ENCODE results near the gene LRP5. TPM values are rescaled to one million over a fixed set of nuclear protein-coding genes. Genes with fewer than 3 reads are reported as not detected.

LRP5 gene
- polyA plus RNA-seq, 3 donors, result 0.23 to 0.29 TPM; not detected in 1

DNA sequence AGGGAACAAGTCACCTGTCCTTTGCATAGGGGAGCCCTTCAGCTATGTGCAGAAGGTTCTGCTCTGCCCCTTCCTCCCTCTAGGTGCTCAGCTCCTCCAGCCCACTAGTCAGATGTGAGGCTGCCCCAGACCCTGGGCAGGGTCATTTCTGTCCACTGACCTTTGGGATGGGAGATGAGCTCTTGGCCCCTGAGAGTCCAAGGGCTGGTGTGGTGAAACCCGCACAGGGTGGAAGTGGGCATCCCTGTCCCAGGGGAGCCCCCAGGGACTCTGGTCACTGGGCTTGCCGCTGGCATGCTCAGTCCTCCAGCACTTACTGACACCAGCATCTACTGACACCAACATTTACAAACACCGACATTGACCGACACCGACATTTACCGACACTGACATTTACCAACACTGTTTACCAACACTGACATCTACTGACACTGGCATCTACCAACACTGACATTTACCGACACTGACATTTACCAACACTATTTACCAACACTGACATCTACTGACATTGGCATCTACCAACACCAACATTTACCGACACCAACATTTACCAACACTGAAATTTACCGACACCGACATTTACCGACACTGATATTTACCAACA, 76.3 kb downstream of the LRP5 start:
- H3K36me3 Mint-ChIP-seq, result no peaks in the 10 kb centered on the region
- intact Hi-C loops (cut with micrococcal nuclease), result no loop called here
- Histone ChIP-seq H3K27ac (ENCODE audit: low read depth in 1 of 2, low read length in 2 of 2) (no peak overlapping the region), H3K9ac (ENCODE audit: insufficient read depth, low read length, poor library complexity, severe bottlenecking) (no peak overlapping the region), H3K4me3 (replicated peaks in 1 of 3; ENCODE audit: low read depth in 2 of 3, low read length in 3 of 3) (no peak overlapping the region), H3K4me1 (ENCODE audit: control insufficient read depth in 1 of 2, insufficient read depth in 2 of 2, low read length in 2 of 2) (no peaks in the 10 kb centered on the region), H3K9me3 (replicated peaks in 1 of 2; ENCODE audit: control insufficient read depth in 1 of 2, insufficient read depth in 1 of 2, low read length in 2 of 2) (no peaks in the 10 kb centered on the region), H2AFZ (ENCODE audit: insufficient read depth, low read depth, low read length, poor library complexity, severe bottlenecking) (no peak overlapping the region), H3K27me3 (ENCODE audit: control insufficient read depth in 2 of 2, insufficient read depth in 2 of 2, low read length in 2 of 2) (no peaks in the 10 kb centered on the region), H4K20me1 (ENCODE audit: insufficient read depth, low read length) (no peaks in the 10 kb centered on the region), H3K36me3 (replicated peaks in 1 of 2; ENCODE audit: control insufficient read depth in 1 of 2, insufficient read depth in 2 of 2, low read length in 2 of 2) (no peaks in the 10 kb centered on the region), H3K4me2 (replicated peaks; ENCODE audit: extremely low read depth, low read length, poor library complexity, severe bottlenecking) (no peak overlapping the region), H3K79me2 (ENCODE audit: insufficient read depth, low read length) (no peaks in the 10 kb centered on the region)
- H3K4me1 Mint-ChIP-seq, result peaks cover 2% of the 10 kb centered on the region
- no peak overlapping the region for H3K27ac Mint-ChIP-seq
- WGBS (ENCODE audit: insufficient coverage), result 94% methylated on average over 11 of the region's 11 CpGs
- TF ChIP-seq, protein P1, sequence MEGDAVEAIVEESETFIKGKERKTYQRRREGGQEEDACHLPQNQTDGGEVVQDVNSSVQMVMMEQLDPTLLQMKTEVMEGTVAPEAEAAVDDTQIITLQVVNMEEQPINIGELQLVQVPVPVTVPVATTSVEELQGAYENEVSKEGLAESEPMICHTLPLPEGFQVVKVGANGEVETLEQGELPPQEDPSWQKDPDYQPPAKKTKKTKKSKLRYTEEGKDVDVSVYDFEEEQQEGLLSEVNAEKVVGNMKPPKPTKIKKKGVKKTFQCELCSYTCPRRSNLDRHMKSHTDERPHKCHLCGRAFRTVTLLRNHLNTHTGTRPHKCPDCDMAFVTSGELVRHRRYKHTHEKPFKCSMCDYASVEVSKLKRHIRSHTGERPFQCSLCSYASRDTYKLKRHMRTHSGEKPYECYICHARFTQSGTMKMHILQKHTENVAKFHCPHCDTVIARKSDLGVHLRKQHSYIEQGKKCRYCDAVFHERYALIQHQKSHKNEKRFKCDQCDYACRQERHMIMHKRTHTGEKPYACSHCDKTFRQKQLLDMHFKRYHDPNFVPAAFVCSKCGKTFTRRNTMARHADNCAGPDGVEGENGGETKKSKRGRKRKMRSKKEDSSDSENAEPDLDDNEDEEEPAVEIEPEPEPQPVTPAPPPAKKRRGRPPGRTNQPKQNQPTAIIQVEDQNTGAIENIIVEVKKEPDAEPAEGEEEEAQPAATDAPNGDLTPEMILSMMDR (IDR thresholded peaks at IDR 0.05), result no peak
- DNase-seq, result no peak
- H3K9me3 Mint-ChIP-seq, result peaks cover 0 to 2% (median 0%) of the 10 kb centered on the region in 7 donors
- H3K27me3 Mint-ChIP-seq (ENCODE audit: low read depth in 3 of 3), result no peaks in the 10 kb centered on the region
- H3K4me3 Mint-ChIP-seq, result no peak overlapping the region

DNA sequence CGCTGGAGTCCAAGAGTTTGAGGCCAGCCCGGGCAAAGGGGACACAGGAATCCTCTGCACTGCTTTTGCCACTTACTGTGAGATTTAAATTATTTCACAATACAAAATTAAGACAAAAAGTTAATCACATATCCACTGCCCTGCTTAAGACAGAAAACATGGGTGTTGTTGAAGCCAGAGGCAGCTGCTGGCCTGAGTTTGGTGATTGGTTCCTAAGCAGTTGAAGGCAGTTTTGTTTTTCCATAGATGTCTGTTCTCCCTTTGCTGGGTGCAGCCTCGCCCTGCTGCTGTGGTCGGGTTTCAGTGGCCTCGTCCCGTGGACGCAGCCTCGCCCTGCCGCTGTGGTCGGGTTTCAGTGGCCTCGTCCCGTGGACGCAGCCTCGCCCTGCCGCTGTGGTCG, 77.9 kb downstream of the LRP5 start:
- Histone ChIP-seq H3K36me3 (replicated peaks in 1 of 2; ENCODE audit: control insufficient read depth in 1 of 2, insufficient read depth in 2 of 2, low read length in 2 of 2) (no peaks in the 10 kb centered on the region), H2AFZ (ENCODE audit: insufficient read depth, low read depth, low read length, poor library complexity, severe bottlenecking) (no peak overlapping the region), H3K79me2 (ENCODE audit: insufficient read depth, low read length) (no peaks in the 10 kb centered on the region), H3K9me3 (replicated peaks in 1 of 2; ENCODE audit: control insufficient read depth in 1 of 2, insufficient read depth in 1 of 2, low read length in 2 of 2) (no peaks in the 10 kb centered on the region), H3K27me3 (ENCODE audit: control insufficient read depth in 2 of 2, insufficient read depth in 2 of 2, low read length in 2 of 2) (no peaks in the 10 kb centered on the region), H3K4me1 (ENCODE audit: control insufficient read depth in 1 of 2, insufficient read depth in 2 of 2, low read length in 2 of 2) (no peaks in the 10 kb centered on the region), H3K4me3 (replicated peaks in 1 of 3; ENCODE audit: low read depth in 2 of 3, low read length in 3 of 3) (no peak overlapping the region), H4K20me1 (ENCODE audit: insufficient read depth, low read length) (no peaks in the 10 kb centered on the region), H3K27ac (ENCODE audit: low read depth in 1 of 2, low read length in 2 of 2) (no peak overlapping the region), H3K9ac (ENCODE audit: insufficient read depth, low read length, poor library complexity, severe bottlenecking) (no peak overlapping the region), H3K4me2 (replicated peaks; ENCODE audit: extremely low read depth, low read length, poor library complexity, severe bottlenecking) (no peak overlapping the region)
- H3K4me1 Mint-ChIP-seq, result no peaks in the 10 kb centered on the region
- H3K27me3 Mint-ChIP-seq (ENCODE audit: low read depth in 3 of 3), result no peaks in the 10 kb centered on the region
- TF ChIP-seq, protein P1 (IDR thresholded peaks at IDR 0.05), result no peak
- no CpG with 5 or more reads among the region's 16 CpGs for WGBS (ENCODE audit: insufficient coverage)
- intact Hi-C loops (cut with micrococcal nuclease), result loop anchor here in 1 of 2 donors (10.0 kb wide), 1 partner anchor 136 kb away; no protein-coding TSS in a partner anchor
- H3K9me3 Mint-ChIP-seq, result peaks cover 0 to 2% (median 0%) of the 10 kb centered on the region in 7 donors
- H3K36me3 Mint-ChIP-seq, result no peaks in the 10 kb centered on the region
- no peak overlapping the region for H3K27ac Mint-ChIP-seq
- DNase-seq, result no peak
- no peak overlapping the region for H3K4me3 Mint-ChIP-seq

All from CD14-positive monocyte (primary cell).